Retinal pigment epithelial cell (primary cell): Measurements from ENCODE around the gene KANK4.
A peak's percentile ranks its signal among the peaks of the same experiment; 100 is the strongest.

Experiments used
- DNase-seq: peaks from one replicate; pipeline ENCODE4 v3.0.0-alpha.2; 2010; ENCODE audit warnings: low read depth
- H3K4me3 ChIP-seq: 2 replicates; pipeline ENCODE4 v1.5.1; 2011; ENCODE audit warnings: mild to moderate bottlenecking, low read length, control low read depth, moderate library complexity
- TF ChIP-seq, protein P1 (sequence below): conservative IDR thresholded peaks from 2 replicates; pipeline ENCODE4 v1.5.1; 2011; ENCODE audit warnings: low read depth, low read length, control low read depth, inconsistent platforms

KANK4 gene

DNA sequence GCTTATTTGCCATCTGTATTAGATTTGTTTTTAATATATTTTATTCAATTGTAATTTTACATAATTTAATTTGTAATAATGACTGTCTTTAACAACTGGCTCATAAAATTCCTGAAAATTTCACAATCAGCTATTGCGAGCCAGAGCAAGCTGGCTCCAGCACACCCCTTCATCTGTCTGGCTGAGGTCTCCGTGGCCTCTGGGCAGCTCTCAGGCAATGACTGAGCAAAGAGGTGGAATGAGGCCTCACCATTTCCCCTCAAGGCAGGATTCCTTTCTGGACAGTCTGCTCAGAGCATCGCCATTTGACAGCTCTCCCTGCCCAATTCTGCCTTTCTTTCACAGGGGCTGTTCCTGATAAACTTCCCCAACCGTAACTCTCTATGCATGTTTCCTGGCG lies 5.8 kb upstream of the KANK4 start:
- no peak for DNase-seq
- TF ChIP-seq, protein P1, sequence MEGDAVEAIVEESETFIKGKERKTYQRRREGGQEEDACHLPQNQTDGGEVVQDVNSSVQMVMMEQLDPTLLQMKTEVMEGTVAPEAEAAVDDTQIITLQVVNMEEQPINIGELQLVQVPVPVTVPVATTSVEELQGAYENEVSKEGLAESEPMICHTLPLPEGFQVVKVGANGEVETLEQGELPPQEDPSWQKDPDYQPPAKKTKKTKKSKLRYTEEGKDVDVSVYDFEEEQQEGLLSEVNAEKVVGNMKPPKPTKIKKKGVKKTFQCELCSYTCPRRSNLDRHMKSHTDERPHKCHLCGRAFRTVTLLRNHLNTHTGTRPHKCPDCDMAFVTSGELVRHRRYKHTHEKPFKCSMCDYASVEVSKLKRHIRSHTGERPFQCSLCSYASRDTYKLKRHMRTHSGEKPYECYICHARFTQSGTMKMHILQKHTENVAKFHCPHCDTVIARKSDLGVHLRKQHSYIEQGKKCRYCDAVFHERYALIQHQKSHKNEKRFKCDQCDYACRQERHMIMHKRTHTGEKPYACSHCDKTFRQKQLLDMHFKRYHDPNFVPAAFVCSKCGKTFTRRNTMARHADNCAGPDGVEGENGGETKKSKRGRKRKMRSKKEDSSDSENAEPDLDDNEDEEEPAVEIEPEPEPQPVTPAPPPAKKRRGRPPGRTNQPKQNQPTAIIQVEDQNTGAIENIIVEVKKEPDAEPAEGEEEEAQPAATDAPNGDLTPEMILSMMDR: no peak
- H3K4me3 ChIP-seq: no peak overlapping the region

DNA sequence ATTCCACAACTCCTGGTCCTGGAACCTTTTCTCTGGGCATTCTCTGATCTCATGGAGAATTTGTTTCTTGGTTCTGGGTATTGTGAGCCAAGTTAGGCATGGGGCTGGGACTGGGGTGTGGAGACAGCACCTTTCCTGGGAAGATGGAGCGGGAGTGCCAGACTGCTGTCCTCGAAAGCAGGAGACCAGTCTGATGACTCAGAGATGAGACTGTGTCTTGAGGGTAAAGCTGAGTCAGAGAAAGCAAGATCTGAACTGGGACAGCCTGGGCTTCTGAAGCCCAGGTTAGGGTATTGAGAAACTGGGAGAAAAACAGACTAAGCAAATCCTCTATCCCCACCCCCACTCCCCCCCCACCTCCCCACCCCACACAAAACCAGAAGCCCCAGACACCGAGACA lies 2.2 kb upstream of the KANK4 start:
- no peak overlapping the region for H3K4me3 ChIP-seq
- DNase-seq: no peak
- TF ChIP-seq, protein P1: no peak

- H3K4me3 ChIP-seq: peak overlapping the region; percentile 17
These were observed 896 bp downstream of the KANK4 start for GRCh38 chr1:62318320-62318755.

DNA sequence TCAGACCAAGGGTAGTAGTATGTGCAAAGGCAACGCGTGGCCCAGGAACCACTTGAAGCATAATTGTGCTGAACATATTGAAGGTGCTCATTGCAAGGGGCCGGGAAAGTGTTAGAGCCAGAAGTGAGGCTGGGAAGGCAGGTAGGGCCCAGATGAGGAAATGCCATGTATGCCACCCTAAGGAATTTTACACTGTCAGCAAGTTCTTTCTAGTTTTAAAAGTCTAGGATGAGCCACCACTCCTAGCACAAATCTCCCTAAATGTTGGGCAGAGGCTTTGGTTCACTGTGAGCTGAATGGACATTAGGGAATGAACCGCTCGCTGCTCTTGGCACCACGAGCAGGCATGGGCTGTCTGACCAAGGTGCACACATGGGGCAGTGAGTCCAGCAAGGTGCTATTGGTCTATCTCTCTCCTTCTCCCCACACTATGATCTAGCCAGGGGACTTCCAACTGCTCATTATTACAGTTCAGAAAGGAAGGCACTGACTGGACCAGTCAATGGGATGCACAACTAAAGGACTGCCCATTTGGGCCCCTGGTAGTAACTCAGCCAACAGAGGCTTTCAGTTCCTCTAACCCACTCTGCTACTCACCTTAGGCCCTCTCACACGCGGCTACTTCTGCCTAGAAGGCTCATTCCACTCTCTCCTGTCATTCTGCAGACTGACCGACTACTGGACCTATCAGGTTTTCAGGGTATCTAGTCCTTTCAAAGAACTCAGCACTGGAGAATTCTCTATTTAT lies 2.0 kb downstream of the KANK4 start:
- DNase-seq: no peak
- TF ChIP-seq, protein P1: no peak
- no peak overlapping the region for H3K4me3 ChIP-seq

More at GRCh38 chr1:62318320-62318755, 896 bp downstream of the KANK4 start:
- TF ChIP-seq, protein P1: no peak
- no peak for DNase-seq

GRCh38 chr1:62316135-62316534 lies 3.1 kb downstream of the KANK4 start:
- no peak overlapping the region for H3K4me3 ChIP-seq
- TF ChIP-seq, protein P1: no peak
- DNase-seq: no peak

GRCh38 chr1:62315387-62315786 lies 3.8 kb downstream of the KANK4 start:
- TF ChIP-seq, protein P1: no peak
- no peak for DNase-seq
- no peak overlapping the region for H3K4me3 ChIP-seq
